Cardiac fibroblast (primary cell): ENCODE results near the gene LEKR1.

ENCODE experiments used
- DNase-seq, 2 donors: peaks; one replicate each; pipeline versions ENCODE4 v3.0.0 to v3.0.0-alpha.2; 2010; ENCODE audit warnings: low read depth in 2 of 2
- H3K4me3 ChIP-seq, 2 donors: replicated peaks in 1 of 2; 1 replicate in 1 of 2; 2 replicates in 1 of 2; pipeline ENCODE4 v1.5.1; 2011; ENCODE audit warnings: low read depth in 2 of 2, low read length in 2 of 2, mild to moderate bottlenecking in 2 of 2, moderate library complexity in 1 of 2
- TF ChIP-seq, protein P1 (sequence below): IDR thresholded peaks from one replicate; pipeline ENCODE4 v1.5.1; 2011; ENCODE audit warnings: low read depth, mild to moderate bottlenecking, low read length, inconsistent platforms

LEKR1 gene

DNA sequence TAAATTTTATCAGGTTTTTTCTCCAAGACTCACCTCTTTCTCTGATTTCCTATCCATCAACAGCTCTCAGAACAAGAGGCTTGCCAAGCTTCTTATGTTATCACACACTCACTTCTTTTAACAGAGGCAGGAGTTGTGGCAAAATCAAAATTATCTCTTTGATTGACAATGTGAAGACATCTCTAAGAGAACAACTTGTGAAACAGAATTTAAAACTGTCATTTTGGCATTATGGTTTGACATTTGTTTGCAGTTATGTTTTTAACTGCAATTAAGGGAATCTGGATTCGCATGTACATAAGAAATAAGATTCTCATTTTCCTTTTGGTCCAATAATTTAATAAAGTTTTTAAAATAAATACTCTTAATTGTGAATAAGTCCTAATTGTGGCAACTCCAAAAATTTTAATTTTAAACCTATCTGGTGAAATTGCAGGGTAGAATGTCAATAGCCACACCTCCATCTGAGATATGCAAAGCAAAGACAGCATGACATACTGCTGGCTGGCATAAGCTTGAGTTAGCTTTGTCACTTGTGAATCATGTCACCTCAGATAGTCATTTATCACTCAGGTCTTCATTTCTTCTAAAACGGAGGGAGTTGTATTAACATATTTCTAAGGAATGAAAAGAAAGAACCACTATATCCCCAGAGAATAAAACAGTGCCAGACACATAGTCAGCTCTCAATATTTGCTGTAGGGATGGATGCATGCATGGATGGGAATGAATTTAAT, 175.2 kb downstream of the LEKR1 start:
- TF ChIP-seq, protein P1, sequence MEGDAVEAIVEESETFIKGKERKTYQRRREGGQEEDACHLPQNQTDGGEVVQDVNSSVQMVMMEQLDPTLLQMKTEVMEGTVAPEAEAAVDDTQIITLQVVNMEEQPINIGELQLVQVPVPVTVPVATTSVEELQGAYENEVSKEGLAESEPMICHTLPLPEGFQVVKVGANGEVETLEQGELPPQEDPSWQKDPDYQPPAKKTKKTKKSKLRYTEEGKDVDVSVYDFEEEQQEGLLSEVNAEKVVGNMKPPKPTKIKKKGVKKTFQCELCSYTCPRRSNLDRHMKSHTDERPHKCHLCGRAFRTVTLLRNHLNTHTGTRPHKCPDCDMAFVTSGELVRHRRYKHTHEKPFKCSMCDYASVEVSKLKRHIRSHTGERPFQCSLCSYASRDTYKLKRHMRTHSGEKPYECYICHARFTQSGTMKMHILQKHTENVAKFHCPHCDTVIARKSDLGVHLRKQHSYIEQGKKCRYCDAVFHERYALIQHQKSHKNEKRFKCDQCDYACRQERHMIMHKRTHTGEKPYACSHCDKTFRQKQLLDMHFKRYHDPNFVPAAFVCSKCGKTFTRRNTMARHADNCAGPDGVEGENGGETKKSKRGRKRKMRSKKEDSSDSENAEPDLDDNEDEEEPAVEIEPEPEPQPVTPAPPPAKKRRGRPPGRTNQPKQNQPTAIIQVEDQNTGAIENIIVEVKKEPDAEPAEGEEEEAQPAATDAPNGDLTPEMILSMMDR, result no peak
- H3K4me3 ChIP-seq, result no peak overlapping the region
- DNase-seq, result no peak

DNA sequence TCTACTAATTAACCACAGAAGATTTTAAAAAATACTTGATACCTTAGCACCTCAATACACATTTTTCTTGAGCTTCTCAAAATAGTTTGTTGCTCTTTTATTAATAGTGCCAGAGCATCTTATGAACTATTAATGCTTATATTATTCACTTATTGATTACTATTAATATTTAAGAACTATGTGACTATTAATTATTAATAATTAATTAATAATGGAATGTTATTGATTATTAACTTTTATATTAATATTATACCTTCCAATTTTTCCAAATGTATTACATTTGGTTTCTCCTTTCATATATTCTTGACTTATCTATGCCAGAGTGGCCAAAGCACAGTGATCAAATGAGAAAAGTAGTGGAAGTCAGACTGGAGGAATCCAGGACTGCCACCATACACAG, 195.5 kb downstream of the LEKR1 start:
- H3K4me3 ChIP-seq, result no peak overlapping the region

DNA sequence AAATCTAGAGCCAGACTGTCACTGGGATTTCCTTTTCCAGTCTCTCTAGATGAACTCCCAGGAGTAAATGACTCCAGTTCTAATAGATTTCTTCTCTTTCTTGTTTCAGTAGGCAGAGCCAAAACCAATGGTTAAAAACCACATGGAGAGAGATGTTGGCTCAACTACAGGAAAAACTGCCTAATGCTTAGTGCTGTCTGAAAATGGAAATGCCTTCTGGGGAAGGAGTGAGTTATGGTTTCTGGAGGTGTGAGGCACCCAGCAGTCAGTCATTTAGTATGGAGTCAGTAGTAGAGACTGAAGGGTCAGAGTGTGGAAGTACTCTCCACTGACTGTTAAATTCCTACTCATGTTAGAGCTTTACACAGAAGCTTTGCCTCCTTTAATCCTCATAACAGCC, 197.1 kb downstream of the LEKR1 start:
- no peak for DNase-seq
- no peak overlapping the region for H3K4me3 ChIP-seq
- TF ChIP-seq, protein P1, result no peak

More for the DNA sequence above, 195.5 kb downstream of the LEKR1 start:
- TF ChIP-seq, protein P1, result no peak
- DNase-seq, result no peak

DNA sequence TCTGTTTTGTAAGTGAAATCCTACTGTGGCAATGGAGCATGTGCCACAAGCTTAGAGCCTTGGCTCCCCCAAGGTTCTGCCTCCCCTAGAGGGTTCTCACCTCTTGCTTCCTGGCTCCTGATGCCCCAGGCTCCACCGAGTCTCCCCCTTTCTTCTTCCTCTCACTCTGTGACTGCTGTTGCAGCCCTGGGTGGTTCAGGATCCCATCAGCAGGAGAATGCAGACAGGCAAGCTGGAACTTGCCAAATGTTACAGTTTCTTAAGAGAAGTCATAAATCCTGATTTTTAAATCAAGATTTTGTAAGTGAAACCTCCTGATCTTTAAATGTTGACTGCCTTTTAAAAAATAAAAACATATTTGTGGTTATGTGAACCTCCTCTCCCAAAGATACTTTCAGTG, 199.9 kb downstream of the LEKR1 start:
- no peak for DNase-seq
- no peak overlapping the region for H3K4me3 ChIP-seq
- TF ChIP-seq, protein P1, result no peak

DNA sequence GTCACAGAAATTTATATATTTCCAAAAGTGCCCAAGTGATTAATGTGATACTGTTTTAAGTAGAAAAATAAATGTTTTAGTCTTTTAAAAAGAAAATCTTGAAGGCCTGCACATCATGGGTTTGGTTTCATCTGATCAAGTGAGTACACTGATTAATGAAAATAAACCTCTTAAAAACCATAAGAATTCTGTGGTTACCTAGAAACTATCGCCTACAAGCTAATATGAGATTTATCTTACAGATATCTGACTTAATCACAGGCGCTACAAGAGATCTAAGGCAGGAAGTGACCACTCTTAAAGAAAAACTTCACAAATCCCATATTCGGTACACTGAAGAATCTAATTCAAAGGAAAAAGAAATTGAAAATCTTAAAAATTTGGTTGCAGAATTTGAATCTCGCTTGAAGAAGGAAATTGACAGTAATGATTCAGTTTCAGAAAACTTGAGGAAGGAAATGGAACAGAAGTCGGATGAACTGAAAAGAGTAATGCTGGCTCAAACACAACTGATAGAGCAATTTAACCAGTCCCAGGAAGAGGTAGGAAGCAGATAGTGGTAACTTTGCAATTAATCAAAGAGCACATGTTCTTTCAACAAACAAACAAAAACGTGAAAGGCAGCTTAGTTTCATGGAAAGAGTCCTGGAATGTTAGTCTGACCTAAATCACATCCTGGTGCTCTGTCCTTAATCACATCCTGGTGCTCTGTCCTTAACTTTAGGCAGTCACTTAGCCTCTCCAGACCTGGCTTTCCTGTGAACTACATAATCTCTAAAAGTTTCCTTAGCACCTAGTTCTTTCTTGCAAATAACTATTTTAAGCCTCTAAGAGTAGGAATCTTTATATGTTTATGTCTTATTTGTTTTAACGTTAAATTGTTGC, 201.9 kb downstream of the LEKR1 start:
- TF ChIP-seq, protein P1, result no peak
- H3K4me3 ChIP-seq, result no peak overlapping the region
- no peak for DNase-seq

DNA sequence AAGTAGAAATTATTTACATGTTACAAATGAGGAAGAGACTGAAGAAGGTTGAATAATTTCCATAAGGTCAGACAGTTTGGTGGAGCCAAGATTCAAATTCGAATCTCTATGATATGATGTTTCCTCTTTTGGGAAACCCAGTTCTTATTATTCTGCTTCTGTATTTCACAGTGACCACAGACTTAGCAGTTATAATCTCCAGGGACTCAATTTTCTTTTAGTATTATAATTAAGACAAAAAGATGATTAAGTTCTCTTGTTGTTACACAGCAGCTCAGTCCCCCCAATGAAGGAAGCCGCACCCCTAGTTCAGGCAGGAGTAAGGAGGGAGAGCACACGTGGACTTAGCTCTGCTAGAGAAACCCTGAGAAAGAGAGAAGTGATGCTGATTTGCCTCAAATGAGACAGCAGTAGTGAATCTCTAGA, 203.2 kb downstream of the LEKR1 start:
- DNase-seq, result no peak
- TF ChIP-seq, protein P1, result no peak

More for the DNA sequence above, 203.2 kb downstream of the LEKR1 start:
- no peak overlapping the region for H3K4me3 ChIP-seq
